ENCODE data around the gene DCK. TPM values are rescaled to one million over a fixed set of nuclear protein-coding genes. Genes with fewer than 3 reads are reported as not detected.
A peak's percentile ranks its signal among the peaks of the same experiment; 100 is the strongest.

Gene DCK
- total RNA-seq, 4 donors from 2014 or later, result 21.1 to 30.4 (median 24.9) TPM

DNA sequence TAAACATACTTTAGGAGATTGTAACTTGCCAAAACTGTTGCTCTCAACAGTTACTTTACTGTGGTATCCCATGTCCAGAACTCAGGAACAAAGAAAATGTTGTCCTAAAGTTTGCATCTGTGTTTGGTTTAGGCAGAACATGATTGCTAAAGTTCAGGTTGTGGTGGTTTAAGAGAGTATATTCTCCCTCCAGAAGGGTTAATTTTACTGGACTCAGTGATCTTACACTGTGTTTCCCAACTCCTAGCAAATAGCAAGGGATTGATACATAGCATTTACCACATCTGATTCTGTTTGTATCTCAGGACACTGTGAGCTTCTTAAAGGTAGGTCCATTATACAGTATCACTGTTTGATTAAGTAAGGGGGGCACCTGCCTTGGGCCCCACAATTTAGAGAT is 13.3 kb upstream of the DCK start:
- no peak for DNase-seq (ENCODE audit: low spot score in 2 of 2)
- intact Hi-C loops (cut with DNase I; ENCODE audit: low total_unique reads), result no loop called here

DNA sequence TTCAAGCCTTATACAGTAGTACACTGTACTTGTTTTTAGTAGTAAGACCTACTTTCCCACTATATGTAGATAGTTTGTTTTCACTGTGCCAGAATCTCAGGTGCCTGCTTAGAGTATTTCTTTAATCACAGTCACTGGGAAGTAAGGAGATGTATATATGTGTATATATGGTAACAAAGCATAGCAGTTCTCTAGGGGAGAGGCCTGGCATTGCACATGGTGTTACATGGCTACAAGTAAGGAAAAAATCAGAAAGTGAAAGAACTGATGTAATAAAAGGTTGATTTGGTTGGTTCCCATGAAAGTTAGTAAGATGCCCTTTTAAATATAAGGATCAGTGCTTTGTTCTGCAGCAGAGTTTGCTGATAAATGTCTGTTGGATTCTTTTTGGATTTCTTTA is 9.3 kb upstream of the DCK start:
- intact Hi-C loops (cut with DNase I; ENCODE audit: low total_unique reads), result no loop called here
- TF ChIP-seq, protein P1, sequence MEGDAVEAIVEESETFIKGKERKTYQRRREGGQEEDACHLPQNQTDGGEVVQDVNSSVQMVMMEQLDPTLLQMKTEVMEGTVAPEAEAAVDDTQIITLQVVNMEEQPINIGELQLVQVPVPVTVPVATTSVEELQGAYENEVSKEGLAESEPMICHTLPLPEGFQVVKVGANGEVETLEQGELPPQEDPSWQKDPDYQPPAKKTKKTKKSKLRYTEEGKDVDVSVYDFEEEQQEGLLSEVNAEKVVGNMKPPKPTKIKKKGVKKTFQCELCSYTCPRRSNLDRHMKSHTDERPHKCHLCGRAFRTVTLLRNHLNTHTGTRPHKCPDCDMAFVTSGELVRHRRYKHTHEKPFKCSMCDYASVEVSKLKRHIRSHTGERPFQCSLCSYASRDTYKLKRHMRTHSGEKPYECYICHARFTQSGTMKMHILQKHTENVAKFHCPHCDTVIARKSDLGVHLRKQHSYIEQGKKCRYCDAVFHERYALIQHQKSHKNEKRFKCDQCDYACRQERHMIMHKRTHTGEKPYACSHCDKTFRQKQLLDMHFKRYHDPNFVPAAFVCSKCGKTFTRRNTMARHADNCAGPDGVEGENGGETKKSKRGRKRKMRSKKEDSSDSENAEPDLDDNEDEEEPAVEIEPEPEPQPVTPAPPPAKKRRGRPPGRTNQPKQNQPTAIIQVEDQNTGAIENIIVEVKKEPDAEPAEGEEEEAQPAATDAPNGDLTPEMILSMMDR (IDR thresholded peaks at IDR 0.05), result no peak
- TF ChIP-seq POLR2A (IDR thresholded peaks at IDR 0.05), result no peak
- no peak for DNase-seq (ENCODE audit: low spot score in 2 of 2)
- no peak overlapping the region for H3K4me3 ChIP-seq (ENCODE audit: low read depth, poor library complexity, severe bottlenecking)

More for the DNA sequence above, 13.3 kb upstream of the DCK start:
- H3K4me3 ChIP-seq (ENCODE audit: low read depth, poor library complexity, severe bottlenecking), result no peak overlapping the region
- TF ChIP-seq POLR2A (IDR thresholded peaks at IDR 0.05), result no peak
- TF ChIP-seq, protein P1 (IDR thresholded peaks at IDR 0.05), result no peak

DNA sequence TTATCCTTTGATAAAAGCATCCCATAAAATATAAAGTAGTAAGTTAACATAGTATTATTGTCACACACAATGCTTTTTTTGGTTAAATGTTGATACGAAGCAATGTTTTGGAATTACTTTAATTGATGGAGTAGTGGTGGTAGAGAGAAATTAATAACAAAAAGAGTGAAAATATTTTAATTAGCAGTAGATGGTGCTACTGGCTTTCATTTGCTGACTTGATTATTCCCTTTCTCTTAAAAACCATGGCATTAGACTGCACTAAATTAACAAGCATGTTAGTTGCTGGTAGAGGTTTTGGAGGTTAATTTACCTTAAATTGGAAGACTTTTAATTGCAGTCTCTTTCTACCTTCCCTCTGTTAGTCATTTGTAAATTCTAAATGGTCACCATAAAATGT is 8.9 kb upstream of the DCK start:
- 84 to 88% methylated on average over 1 of the region's 1 CpG for WGBS, 2 donors
- no peak overlapping the region for H3K4me3 ChIP-seq (ENCODE audit: low read depth, poor library complexity, severe bottlenecking)
- intact Hi-C loops (cut with DNase I; ENCODE audit: low total_unique reads), result no loop called here
- DNase-seq (ENCODE audit: low spot score in 2 of 2), result no peak
- TF ChIP-seq, protein P1 (IDR thresholded peaks at IDR 0.05), result no peak
- no peak for TF ChIP-seq POLR2A (IDR thresholded peaks at IDR 0.05)

DNA sequence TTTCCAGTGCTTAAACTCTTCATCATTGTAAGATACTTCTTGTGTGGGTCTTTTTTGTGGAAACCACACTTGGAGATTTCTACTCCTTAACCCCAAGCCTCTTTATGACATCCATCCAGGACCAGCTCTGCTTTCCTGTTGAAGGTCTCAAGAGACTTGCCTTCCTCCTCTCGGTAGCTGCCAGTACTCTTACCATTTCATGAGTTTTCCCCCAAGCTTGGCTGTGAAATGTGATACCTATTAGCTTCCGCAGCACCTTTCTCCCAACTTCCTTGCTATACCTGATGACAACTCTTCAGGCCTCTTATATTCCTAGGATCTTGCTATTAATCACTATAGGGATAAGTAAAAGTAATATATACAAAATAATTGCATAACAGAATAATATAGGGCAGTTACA is 1.9 kb upstream of the DCK start:
- no peak overlapping the region for H3K4me3 ChIP-seq (ENCODE audit: low read depth, poor library complexity, severe bottlenecking)
- no peak for TF ChIP-seq POLR2A (IDR thresholded peaks at IDR 0.05)
- TF ChIP-seq, protein P1 (IDR thresholded peaks at IDR 0.05), result no peak
- intact Hi-C loops (cut with DNase I; ENCODE audit: low total_unique reads), result no loop called here
- WGBS, 2 donors, result 86 to 93% methylated on average over 2 of the region's 2 CpGs
- no peak for DNase-seq (ENCODE audit: low spot score in 2 of 2)

DNA sequence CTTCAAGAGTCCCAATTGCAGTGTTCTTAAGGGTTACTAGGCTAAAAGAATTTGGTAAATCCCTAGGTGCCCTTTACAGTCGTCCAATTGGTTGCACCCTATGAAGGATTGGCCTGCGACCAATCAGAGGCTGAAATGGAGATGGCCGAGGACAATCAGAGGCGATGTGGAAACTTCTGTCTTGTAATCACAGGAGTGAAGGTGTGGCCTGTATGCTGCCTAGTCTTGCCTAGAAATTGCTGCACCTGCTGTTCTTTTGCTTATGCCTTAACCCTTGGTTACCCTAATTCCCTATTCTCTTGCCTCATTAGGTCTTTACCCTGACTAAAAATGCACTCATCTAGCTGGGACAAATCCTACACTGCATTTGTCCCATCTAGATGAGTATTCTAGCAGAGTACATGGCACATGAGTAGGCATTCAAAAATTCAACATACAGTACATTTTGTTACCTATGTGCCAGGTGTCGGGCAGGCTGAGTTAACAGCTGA is 1.0 kb upstream of the DCK start:
- WGBS, 2 donors, result 51 to 53% methylated on average over 5 of the region's 5 CpGs
- DNase-seq (ENCODE audit: low spot score in 2 of 2), result peak in 1 of 2 donors; percentile 35
- TF ChIP-seq, protein P1 (IDR thresholded peaks at IDR 0.05), result no peak
- no peak for TF ChIP-seq POLR2A (IDR thresholded peaks at IDR 0.05)
- H3K4me3 ChIP-seq (ENCODE audit: low read depth, poor library complexity, severe bottlenecking), result no peak overlapping the region
- intact Hi-C loops (cut with DNase I; ENCODE audit: low total_unique reads), result no loop called here

DNA sequence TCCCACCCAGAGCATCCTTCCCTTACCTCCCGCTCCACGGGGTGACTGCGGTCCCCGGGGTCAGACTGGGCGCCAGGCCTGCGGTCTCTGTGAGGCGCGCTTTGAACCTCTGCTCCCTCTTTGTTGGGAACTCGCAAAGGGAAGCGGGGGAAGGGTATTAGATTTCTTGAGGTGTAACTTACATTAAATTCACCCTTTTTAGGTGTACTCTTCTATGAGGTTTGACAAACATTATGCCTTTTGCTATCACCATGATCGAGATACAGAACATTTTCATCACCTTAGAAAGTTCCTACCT is 569 bp downstream of the DCK start:
- peak overlapping the region; percentile 88 for H3K4me3 ChIP-seq (ENCODE audit: low read depth, poor library complexity, severe bottlenecking)
- TF ChIP-seq, protein P1 (IDR thresholded peaks at IDR 0.05), result no peak
- no peak for TF ChIP-seq POLR2A (IDR thresholded peaks at IDR 0.05)
- DNase-seq (ENCODE audit: low spot score in 2 of 2), result no peak
- 2 to 3% methylated on average over 11 of the region's 11 CpGs for WGBS, 2 donors
- intact Hi-C loops (cut with DNase I; ENCODE audit: low total_unique reads), result no loop called here

Data from lower leg skin (tissue), 4 donors.